NCI-H524 treated with DMSO at 0.1 percent for 48 hours (cell line): ENCODE results near the gene DIRAS2.
"Not testable (repeated sequence)": the region's sequence is repeated elsewhere in the genome, so short reads cannot be mapped to it uniquely, and the experiment has no call there.

Experiments used
- DNase-seq: peaks from one replicate; lab custom pipeline; 2025; lab: John Stamatoyannopoulos, UW

The DIRAS2 gene, protein sequence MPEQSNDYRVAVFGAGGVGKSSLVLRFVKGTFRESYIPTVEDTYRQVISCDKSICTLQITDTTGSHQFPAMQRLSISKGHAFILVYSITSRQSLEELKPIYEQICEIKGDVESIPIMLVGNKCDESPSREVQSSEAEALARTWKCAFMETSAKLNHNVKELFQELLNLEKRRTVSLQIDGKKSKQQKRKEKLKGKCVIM

DNA sequence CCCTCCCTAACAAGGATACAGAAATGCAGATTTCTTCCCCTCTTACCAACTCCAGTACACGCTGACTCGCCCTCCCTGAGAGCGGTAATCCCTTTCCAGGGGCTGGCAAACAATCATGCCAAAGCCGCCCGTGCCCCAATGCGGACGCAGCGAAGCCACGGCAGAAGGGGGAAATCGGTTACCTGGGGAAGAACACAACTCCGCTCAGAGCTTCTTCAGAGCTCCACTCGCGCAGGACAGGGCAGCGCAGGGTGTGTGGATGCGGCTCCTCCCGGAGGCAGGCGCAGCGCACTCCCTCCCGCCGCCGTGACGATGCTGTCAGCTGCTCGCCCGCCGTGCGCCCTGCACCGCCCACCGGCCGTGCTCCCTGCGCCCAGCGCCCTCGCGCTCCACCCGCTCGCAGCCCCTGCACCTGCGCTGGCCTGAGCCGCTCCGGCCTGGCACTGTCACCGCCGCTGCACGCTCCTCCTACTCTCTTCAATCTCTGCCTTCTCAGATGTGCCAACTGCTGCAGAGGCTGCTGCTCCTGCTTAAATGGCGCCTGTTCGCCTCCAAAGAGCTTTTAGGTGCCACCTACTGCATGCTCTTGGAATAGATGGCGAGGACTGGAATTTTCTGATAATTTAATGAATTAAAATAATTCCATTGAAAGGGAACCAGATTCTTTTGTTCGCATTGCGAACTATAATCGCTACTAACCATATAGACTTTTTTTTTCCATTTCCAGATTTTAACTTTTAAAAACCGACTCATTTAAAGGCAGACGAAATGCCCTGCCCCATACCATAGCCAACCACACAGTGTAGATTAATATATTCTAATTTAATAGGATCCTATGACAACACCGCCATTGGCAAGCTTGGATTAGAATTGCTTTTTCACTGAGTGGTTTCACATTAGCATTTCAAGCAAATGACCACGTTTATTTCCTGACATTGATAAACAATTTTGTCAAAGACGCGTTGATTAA lies at the start of gene DIRAS2:
Gene DIRAS2, minus strand, starts transcription at position 255 of the 970 bp plus-strand sequence. CDS start 28,997 bp downstream, outside the sequence.
- DNase-seq = peak; percentile 0

DNA sequence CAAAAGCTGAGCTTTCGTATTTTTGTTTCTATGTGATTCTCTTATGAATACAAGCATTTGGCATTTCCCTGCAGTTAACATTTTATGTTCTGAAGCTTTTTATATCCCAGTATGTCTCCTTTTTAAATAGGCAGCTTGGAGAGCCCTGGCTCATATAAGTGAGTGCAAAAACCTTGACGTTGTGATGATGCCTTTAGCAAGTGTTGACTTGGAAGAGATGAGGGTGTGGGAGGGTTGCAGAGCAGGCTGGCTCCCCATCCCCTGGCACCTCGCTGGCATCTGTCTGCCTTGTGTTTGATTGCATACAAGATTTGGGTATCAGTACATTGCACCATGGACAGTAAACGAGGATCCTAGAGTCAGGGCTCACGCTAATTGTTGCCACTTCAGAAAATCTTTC lies 42.1 kb upstream of the DIRAS2 start:
- DNase-seq = no peak

DNA sequence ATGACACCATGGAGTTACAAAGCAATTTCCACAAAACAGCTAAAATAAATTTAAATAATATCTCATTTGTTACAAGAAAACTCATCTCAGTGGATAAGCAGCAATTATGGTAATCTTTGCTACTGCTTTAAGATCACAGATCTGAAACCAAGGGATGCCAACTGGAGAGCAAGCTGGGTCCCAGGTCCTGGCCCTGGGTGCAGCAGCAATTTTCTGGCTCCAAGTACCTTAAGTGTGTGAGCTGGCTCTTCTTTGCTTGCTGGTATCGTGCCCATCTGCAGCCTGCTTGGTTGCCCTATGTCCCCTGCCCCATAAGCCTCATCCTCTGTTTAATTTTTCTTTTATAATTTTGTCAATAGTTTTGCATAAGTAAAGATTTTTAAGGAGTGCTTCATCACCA lies 41.5 kb upstream of the DIRAS2 start:
- DNase-seq = no peak

DNA sequence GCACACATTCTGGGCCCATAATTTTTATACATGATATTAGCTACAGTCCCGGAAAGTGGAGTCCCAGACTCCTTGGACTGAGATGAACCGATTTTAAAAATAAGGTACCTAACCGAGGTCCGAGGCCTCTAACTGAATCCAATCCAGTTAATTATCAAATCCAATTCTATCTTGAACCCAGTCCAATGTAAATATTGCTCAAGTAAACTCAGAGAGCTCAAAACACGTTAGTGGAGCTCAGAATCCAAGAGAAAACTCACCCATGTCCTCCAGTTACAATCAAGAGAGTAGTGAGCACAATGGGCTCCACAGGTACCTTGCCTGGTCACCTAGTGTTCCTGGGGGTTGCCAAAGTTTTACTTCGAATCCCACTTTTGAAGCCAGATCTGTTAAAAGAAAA lies 37.9 kb upstream of the DIRAS2 start:
- DNase-seq = no peak

DNA sequence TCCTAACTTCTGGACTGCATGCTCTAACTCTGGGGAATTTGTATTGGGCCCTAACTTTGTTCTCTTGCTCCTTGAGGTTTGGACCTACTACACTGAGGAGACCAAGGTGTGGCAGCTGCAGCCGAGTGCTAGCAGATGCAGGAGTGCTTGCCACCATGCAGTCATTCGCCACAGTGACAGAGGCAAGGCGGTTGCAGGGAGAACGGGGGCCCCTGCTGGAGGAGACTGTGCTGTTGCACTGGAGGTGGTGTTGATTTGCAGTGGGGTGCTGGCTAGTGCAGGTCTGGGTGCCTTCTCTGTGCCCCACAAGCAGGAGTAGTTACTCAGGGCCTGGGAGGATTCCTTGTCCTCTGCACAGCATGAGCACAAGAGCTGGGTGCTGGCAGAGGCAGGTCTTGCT lies 22.4 kb upstream of the DIRAS2 start:
- no peak for DNase-seq

DNA sequence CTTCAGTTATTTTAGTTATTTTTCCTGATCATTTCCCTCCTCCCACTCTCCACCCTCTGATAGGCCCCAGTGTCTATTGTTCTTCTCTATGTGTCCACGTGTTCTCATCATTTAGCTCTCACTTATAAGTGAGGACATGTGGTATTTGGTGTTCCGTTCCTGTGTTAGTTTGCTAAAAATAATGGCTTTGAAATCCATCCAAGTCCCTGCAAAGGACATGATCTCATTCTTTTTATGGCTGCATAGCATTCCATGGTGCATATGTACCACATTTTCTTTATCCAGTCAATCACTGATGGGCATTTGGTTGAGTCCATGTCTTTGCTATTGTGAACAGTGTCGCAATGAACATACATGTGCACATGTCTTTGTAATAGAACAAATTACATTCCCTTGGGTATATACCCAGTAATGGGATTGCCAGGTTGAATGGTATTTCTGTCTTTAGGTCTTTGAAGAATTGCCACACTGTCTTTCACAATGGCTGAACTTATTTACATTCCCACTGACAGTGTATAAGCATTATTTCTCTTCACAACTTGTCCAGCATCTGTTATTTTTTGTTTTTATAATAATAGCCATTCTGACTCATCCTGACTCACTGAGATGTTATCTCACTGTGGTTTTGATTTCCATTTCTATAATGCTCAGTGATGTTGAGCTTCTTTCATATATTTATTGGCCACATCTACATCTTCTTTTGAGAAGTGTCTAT lies 17.2 kb upstream of the DIRAS2 start:
- DNase-seq = no peak

DNA sequence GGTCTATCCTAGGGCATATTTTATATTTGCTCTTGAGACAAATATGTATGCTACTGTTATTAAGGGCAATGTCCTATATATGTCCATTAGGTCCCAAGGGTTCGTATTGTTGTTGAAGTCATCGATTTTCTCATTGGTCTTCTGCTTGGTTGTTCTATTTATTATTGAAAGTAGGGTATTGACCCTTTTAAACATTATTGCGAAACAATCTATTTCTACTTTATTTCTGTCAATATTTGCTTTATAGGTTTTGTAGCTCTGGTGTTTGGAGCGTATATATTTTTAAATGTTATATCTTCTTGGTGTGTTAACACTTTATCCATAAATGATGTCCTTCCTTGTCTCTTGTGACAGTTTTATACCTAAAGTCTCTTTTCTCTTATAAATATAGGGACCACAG lies 16.2 kb upstream of the DIRAS2 start:
- no peak for DNase-seq

DNA sequence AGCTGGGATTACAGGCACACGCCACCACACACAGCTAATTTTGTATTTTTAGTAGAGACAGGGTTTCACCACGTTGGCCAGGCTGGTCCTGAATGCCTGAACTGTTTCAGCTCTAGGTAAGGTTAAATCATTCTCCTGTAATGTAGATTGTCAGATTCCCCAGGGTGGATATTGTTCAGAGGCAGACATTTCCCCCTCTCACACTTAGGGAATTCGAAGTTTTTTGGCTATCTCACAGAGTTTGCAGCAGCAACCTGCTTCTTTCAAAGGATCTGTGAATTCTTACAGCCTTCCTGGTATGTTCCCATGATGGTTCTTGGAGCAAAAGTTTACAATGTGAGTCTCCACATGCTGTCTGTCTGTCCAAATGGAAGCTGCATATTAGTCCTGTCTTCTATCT lies 15.6 kb upstream of the DIRAS2 start:
- DNase-seq = no peak

DNA sequence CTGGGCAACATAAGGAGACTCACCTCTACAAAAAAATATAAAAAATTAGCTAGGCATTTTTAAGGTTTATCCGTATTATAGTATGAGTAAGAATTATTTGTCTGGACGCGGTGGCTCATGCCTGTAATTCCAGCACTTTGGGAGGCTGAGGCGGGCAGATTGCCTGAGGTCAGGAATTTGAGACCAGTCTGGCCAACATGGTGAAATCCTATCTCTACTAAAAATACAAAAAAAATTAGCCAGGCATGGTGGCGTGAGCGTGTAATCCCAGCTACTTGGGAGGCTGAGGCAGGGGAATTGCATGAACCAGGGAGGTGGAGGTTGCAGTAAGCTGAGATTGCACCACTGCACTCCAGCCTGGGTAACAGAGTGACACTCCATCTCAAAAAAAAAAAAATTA lies 14.3 kb upstream of the DIRAS2 start:
- not testable (repeated sequence) for DNase-seq

DNA sequence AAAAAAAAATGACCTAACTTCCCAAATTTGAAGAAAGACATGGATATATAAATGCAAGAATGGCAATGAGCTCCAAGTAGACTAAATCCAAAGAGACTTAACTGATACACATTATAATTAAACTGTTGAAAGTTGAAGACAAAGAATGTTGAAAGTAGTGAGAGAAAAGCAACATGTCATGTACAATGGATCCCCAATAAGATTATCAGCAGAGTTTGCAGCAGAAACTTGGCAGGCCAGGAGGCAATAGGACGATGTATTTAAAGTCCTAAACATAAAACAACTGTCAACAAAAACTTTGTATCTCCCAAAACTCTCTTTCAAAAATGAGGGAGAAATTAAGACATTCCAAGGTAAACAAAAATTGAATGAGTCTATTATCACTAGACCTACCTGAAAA lies 8.6 kb upstream of the DIRAS2 start:
- no peak for DNase-seq

DNA sequence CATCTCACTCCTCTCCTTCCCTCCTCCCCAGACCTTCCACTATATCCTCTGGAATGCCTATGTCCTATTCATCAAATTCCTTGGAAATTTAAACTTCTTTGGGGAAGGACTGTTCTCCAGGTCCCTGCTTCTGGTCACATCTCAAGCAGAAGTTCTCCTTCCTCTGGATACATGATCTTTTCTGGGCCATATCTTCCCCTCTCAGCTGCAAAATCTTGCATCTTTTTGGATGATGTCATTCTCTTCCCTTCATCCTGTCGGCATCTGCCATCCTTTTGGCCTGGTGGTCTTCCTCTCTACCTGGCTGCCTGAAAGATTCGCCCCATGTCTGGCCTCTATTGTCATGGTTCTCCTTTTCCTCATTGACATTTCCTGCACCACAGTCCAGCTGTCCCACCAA lies 5.2 kb upstream of the DIRAS2 start:
- DNase-seq = no peak

DNA sequence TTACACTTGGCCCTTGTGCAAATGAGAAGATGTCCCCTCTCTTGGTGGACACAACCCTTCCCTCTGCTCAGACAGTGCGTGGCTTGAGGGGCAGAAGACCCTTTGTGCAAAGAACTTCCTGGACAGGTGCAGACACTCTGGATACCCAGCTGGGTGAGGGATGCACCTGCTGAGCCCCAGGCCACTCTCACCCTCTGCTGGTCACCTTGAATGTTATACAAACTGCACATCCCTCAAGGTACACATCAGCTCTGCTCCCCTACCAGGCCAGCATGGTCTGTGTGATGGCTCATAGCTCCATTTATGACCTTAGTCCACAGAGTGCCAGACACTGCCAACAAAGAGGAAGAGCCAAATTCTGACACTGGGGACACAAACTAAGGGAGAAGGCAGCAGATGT lies 3.1 kb upstream of the DIRAS2 start:
- no peak for DNase-seq

DNA sequence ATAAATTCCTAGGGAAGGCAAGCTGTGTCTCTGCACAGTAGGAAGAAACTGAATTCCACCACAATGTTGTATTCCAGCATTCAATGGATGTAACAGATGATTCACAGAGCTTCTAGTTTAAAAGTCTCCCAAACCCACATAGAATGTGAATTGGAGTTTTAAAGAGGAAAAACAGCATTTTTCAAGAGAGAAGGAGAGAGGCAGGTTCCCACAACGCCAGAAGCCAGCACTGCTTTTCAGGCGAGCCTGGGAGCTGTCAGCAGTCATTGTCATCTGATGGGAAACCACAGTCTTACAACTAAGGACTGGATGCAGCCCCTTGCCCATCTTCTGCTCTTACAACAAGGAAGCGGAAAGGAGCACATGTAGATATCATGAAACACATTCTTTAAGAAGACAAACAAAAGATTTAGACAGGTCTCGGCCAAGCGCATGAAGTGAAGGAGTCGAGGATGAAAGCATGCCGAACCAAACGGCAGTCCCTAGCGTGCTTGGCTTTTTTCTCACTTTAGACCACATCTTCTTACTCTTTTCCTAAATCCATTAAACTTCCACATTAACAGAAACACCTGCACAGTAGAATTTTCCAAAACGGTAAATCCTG lies 638 bp downstream of the DIRAS2 start:
- no peak for DNase-seq

DNA sequence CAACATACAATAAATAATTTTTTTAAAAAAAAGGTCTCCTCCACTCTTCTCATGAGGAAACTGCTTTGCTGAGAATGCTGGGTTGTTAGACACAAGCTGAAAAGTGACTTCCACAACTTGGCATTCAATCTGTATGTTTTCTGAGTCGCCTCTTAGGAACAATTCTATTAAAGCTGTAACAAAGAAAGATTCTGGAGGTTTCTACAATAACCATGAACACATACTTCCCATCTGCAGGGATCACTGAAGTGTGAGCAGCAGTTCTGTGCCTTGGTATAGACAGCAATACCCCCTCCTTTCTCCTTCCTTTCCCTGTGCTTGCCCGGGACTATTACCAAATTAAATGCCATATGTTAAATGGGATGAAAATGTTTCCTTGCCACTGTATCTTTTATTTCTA lies 1.5 kb downstream of the DIRAS2 start:
- DNase-seq = no peak

DNA sequence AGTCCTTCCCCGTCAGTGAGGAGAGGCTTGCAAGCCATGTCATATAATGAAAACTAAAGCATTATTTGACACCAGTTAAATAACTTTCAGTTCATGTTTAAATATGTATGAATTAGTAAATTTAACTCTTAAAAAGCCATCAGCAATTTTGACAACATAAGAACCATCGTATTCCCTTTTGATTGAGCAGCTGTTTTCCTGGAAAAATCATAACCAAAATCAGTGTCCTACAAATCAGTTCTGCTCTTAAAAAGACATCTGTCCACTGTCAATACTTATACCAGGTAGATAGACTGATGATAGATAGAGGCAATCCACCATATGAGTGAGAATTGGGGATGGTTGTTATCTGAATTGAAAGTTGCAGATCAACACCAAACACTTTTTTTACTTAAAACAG lies 2.3 kb downstream of the DIRAS2 start:
- no peak for DNase-seq

DNA sequence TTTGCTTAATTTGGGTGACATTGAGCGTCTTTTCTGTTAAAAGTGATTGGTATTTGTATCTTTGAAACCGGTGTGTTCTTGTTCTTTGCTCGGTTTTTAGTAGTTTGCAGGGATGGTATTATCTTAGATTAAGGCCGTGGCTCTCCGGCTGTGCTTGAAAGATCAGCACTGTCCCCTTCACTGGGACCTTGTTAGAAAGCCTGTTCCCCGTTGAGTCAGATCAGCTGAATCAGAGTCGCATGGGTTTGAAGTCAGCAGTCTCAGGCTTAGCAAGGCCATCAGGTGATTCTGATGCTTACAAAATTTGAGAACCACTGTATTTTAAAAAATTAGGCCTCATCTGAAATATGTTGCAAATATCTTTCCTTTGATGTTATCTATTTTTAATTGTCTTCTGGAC lies 5.0 kb downstream of the DIRAS2 start:
- DNase-seq = no peak

DNA sequence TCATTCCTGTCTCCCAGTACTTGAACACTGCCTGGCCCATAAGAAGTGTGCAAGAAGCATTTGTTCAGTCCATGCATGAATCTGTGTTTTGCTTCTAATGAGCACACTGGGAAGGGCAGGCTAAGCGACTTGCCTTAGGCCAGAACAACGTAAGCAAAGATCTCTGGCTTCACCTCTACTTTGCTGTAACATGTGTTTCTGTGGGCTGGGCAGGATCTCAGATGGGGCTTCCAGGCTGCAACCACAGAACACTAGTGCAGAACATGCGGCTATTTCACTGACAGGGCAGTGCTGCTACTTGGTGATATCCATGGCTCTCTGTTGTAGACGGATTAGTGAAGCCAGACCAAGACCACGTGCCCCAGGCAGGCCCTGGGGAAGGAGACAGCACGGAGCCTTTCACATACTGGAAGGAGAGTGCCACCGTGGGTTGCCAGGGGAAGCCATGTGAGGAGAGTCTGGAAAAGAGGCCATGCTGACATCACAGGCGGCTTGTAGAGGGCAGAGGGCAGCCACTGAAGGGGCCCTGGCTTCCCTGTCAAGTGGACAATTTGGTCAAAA lies 9.9 kb downstream of the DIRAS2 start:
- DNase-seq = no peak

DNA sequence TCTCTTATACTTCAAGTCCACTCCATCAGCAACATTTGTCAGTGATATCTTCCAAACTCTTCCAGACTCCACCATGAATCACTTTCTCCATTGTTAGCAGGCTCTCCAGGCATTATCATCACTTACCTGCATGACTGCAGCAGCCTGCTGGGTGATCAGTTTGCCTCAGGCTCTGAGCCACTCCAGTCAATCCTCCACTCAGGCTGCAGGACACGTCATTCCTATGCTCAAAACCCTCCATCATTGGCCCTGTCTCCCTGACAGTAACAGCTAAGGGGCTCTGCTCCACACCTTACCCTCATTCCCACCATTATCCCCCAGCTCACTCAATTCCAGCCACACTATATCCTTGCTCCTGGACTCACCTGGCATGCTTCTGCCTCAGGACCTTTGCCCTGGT lies 10.7 kb downstream of the DIRAS2 start:
- no peak for DNase-seq

DNA sequence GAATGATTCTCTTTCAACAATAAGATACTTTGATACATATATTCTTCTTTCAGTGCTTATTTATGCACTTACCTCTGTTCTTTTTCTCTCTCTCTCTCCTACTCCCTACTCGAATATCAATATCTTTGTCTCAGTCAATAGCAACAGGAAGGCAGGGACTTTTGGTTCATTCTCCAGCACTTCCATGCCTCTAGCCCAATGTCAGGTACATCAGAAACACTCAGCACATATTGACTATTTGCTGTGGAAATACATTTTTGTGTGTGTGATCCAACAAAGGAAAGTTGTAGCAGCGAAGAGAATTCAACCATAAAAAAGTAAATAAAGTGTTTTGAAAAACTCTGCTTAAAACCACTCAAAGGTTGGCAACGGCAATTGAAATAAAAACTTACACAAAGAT lies 12.6 kb downstream of the DIRAS2 start:
- no peak for DNase-seq

DNA sequence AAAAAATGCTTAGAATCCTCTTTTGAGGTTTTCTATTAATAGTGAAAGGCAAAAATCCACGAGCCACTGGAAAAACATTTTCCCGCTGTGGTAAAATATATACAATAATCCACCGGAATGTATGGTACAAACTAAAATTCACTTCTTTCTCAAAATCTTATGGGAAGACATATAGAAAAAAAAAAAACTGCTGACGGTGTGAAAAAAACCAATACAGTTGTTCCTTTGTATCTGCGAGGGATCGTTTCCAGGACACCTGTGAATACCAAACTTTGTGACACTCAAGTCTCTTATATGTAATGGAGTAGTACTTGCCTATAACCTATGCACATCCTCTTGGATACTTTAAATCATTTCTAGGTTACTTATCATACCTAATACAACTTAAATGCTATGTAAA lies 13.3 kb downstream of the DIRAS2 start:
- DNase-seq = no peak

DNA sequence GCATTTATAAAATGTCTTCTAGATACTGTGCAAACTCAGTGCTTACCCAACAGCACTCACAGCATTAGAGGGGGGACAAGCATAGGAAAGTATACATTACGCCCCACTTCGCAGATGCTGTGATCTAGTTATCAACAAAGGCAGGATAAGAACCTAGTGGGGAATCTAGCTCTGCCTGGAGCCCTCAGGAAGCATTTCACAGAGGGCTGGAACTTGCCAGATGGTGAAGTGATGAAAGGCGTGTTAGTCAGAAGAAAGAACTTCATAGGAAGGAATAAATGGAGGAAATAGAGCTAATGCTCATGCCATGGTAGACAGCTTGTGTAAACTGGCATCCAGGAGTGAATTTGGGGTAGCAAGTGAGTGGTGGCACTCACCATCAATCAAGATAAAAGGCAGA lies 25.8 kb downstream of the DIRAS2 start:
- no peak for DNase-seq

DNA sequence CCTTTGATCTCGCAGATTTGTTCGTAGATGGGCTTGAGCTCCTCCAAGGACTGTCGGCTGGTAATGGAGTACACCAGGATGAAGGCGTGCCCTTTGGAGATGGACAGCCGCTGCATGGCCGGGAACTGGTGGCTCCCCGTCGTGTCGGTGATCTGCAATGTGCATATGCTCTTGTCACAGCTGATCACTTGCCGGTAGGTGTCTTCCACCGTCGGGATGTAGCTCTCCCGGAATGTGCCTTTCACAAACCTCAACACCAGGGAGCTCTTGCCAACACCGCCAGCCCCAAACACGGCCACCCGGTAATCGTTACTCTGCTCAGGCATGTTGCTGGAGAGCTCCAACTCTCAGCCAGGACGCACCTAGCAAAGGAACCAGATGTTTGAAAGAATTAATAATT lies 29.1 kb downstream of the DIRAS2 start:
- no peak for DNase-seq
